Measurements from ENCODE around the gene HAS3. TPM values are rescaled to one million over a fixed set of nuclear protein-coding genes. Genes with fewer than 3 reads are reported as not detected.
A peak's percentile ranks its signal among the peaks of the same experiment; 100 is the strongest.

Gene HAS3
- polyA plus RNA-seq, 1 of the 3 experiments (the other 2 are of a cell fraction), result 38.7 TPM

DNA sequence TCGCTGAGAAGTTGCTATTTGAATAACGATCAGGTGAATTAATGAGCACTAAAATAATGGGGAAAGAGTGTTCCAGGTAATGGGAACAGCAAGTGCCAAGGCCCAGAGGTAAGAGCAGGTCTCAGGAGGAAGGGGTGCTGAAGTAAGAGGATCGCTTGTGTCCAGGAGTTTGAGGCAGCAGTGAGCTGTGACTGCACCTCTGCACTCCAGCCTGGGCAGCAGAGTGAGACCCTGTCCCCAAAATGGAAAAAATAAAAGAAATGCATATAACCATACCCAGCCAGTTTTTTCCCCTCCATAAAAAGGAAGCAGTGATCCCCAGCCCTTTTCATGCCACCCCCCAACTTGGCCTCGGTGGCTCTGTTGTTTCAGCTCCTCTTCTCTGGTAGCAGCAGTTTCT is 16.8 kb upstream of the HAS3 start:
- Histone ChIP-seq H3K36me3 (replicated peaks in 1 of 2; ENCODE audit: control insufficient read depth in 1 of 2, insufficient read depth in 2 of 2, low read length in 1 of 2) (no peaks in the 10 kb centered on the region), H3K4me2 (no peak overlapping the region), H4K20me1 (ENCODE audit: insufficient read depth) (no peaks in the 10 kb centered on the region), H3K4me1 (ENCODE audit: control insufficient read depth in 1 of 2, insufficient read depth in 2 of 2, low read depth in 1 of 2, low read length in 1 of 2) (peaks cover 10 to 12% of the 10 kb centered on the region in 2 experiments; a peak in 3 of 4 replicates), H3K27ac (ENCODE audit: low read depth in 2 of 2, low read length in 1 of 2) (peak overlapping the region in 1 of 2 experiments; percentile 58; a peak in 1 of 4 replicates), H3K9ac (no peak overlapping the region), H3K4me3 (ENCODE audit: low read depth in 2 of 2, low read length in 1 of 2) (no peak overlapping the region), H3F3A (replicated peaks; ENCODE audit: insufficient read depth) (peaks cover 7% of the 10 kb centered on the region), H3K27me3 (ENCODE audit: insufficient read depth) (no peaks in the 10 kb centered on the region), H2AFZ (ENCODE audit: low read depth) (no peak overlapping the region), H3K9me3 (no peaks in the 10 kb centered on the region), H3K9me2 (no peaks in the 10 kb centered on the region), H3K79me2 (ENCODE audit: insufficient read depth) (no peaks in the 10 kb centered on the region)
- no peak for DNase-seq
- ChIA-PET CTCF (interaction anchor here (1.6 kb wide), 1 partner anchor 179 kb away, joined by 4 read pairs; no protein-coding TSS in a partner anchor), POLR2A (interaction anchor here (0.8 to 1.4 kb wide), 2 partner anchors 23 to 41 kb away, joined by 4 read pairs; no protein-coding TSS in a partner anchor)
- TF ChIP-seq SIN3A (IDR thresholded peaks at IDR 0.05; ENCODE audit: borderline replicate concordance, low read depth, low read length) (no peak), SMC3 (IDR thresholded peaks at IDR 0.05; ENCODE audit: low read depth, low read length) (no peak), RXRA (IDR thresholded peaks at IDR 0.05; ENCODE audit: borderline replicate concordance, low read depth) (no peak), EP300 (IDR thresholded peaks at IDR 0.05; ENCODE audit: borderline replicate concordance in 1 of 2, low read depth in 1 of 2, low read length in 1 of 2) (no peak), NFIC (IDR thresholded peaks at IDR 0.05; ENCODE audit: borderline replicate concordance) (no peak), GABPA (IDR thresholded peaks at IDR 0.05; ENCODE audit: low read depth) (no peak)
- TF ChIP-seq, protein P1, sequence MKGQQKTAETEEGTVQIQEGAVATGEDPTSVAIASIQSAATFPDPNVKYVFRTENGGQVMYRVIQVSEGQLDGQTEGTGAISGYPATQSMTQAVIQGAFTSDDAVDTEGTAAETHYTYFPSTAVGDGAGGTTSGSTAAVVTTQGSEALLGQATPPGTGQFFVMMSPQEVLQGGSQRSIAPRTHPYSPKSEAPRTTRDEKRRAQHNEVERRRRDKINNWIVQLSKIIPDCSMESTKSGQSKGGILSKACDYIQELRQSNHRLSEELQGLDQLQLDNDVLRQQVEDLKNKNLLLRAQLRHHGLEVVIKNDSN (IDR thresholded peaks at IDR 0.05; ENCODE audit: borderline replicate concordance, low read depth), result no peak
- WGBS (ENCODE audit: low lambda C conversion rate), result 86% methylated on average over 4 of the region's 4 CpGs

DNA sequence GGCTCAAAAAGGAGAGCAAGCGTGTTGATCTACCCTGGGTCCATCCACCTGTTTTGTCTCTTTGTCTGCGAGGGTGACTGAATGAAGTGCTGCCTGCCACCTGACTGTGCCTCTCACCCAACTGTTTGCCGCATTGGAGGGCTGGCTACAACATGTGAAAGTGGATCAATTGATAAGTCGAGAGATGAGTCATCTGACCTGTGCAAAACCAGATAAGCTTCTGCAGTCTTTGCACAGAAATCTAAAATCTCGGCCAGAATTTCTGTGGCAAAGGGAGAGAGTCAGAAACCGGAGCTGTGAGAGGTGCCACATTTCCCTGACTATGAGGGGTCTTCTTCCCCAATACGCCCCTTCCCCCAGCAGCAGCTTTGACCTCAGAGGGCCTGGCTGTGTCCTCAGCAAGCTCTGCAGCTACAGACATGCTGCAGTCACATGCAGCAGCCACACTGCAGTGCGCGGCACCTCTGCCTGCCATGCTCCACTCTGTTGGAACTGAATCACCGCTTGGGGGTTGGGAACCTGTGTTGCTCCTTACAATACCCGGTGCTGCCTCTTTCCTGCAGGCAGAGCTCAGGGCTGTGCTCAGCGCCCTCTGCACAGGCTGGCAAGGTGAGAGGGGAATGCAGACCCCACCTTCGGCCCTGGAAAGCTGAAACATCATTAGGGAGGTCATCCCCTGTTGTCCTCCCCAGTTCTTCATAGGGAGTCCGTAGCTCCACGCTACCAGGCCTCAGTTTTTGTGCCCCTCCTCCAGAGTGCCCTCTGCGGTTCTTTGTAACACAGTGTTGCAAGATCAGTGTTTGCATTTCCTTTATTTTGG is 16.2 kb upstream of the HAS3 start:
- TF ChIP-seq GATA2 (CRISPR knock-in tag; IDR thresholded peaks at IDR 0.05), result peak; percentile 78
- TF ChIP-seq, protein P2, sequence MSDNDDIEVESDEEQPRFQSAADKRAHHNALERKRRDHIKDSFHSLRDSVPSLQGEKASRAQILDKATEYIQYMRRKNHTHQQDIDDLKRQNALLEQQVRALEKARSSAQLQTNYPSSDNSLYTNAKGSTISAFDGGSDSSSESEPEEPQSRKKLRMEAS (IDR thresholded peaks at IDR 0.05; ENCODE audit: low read depth), result peak; percentile 58; the same call in 1 of the 2 replicates
- TF ChIP-seq CHD2 (IDR thresholded peaks at IDR 0.05; ENCODE audit: low read length, partially characterized antibody), result peak; percentile 26
- no peak for TF ChIP-seq SIN3A (IDR thresholded peaks at IDR 0.05; ENCODE audit: borderline replicate concordance, low read depth, low read length)
- Histone ChIP-seq H3K36me3 (replicated peaks in 1 of 2; ENCODE audit: control insufficient read depth in 1 of 2, insufficient read depth in 2 of 2, low read length in 1 of 2) (no peaks in the 10 kb centered on the region), H3K9me2 (no peaks in the 10 kb centered on the region), H4K20me1 (ENCODE audit: insufficient read depth) (no peaks in the 10 kb centered on the region), H3K4me3 (ENCODE audit: low read depth in 2 of 2, low read length in 1 of 2) (no peak overlapping the region), H3K4me2 (peak overlapping the region; percentile 33; the same call in 1 of the 2 replicates), H3K27me3 (ENCODE audit: insufficient read depth) (no peaks in the 10 kb centered on the region), H2AFZ (ENCODE audit: low read depth) (no peak overlapping the region), H3K79me2 (ENCODE audit: insufficient read depth) (no peaks in the 10 kb centered on the region), H3K27ac (ENCODE audit: low read depth in 2 of 2, low read length in 1 of 2) (peak overlapping the region in 1 of 2 experiments; percentile 58; a peak in 2 of 4 replicates), H3K4me1 (ENCODE audit: control insufficient read depth in 1 of 2, insufficient read depth in 2 of 2, low read depth in 1 of 2, low read length in 1 of 2) (peaks cover 4 to 12% of the 10 kb centered on the region in 2 experiments; a peak in 3 of 4 replicates), H3K9ac (no peak overlapping the region), H3K9me3 (no peaks in the 10 kb centered on the region), H3F3A (replicated peaks; ENCODE audit: insufficient read depth) (peaks cover 2% of the 10 kb centered on the region)
- peak; percentile 64 for DNase-seq
- CTCF ChIA-PET, result interaction anchor here (0.9 to 1.6 kb wide), 2 partner anchors 179 to 242 kb away, joined by 3 to 4 read pairs; no protein-coding TSS in a partner anchor
- WGBS (ENCODE audit: low lambda C conversion rate), result 49% methylated on average over 14 of the region's 16 CpGs
- POLR2A ChIA-PET, result interaction anchor here (0.6 to 1.6 kb wide), 4 partner anchors 11 to 186 kb away, joined by 4 to 6 read pairs (median 4); no protein-coding TSS in a partner anchor
